ENCODE measurements around the gene HPCAL1. TPM values are rescaled to one million over a fixed set of nuclear protein-coding genes. Genes with fewer than 3 reads are reported as not detected.

The HPCAL1 gene
- total RNA-seq, 1 donor from 2014 or later: 19.0 TPM

- DNase-seq: no peak
Measured at GRCh38 chr2:10370895-10371294, 68.2 kb downstream of the HPCAL1 start.

GRCh38 chr2:10371441-10372196 is 68.9 kb downstream of the HPCAL1 start:
- no peak for DNase-seq

GRCh38 chr2:10372203-10372861 is 69.6 kb downstream of the HPCAL1 start:
- no peak for DNase-seq

GRCh38 chr2:10372862-10373240 is 70.1 kb downstream of the HPCAL1 start:
- no peak for DNase-seq

- no peak for DNase-seq
Measured at GRCh38 chr2:10373931-10374330, 71.2 kb downstream of the HPCAL1 start.

GRCh38 chr2:10374362-10374943 is 71.7 kb downstream of the HPCAL1 start:
- DNase-seq: no peak

GRCh38 chr2:10375570-10376281 is 73.0 kb downstream of the HPCAL1 start:
- no peak for DNase-seq

- no peak for DNase-seq
Measured at GRCh38 chr2:10377052-10377746, 74.5 kb downstream of the HPCAL1 start.

- DNase-seq: no peak
Measured at GRCh38 chr2:10377747-10378085, 75.0 kb downstream of the HPCAL1 start.

- no peak for DNase-seq
Measured at GRCh38 chr2:10378189-10378588, 75.5 kb downstream of the HPCAL1 start.

GRCh38 chr2:10380048-10380926 is 77.6 kb downstream of the HPCAL1 start:
- DNase-seq: no peak

GRCh38 chr2:10381997-10382353 is 79.3 kb downstream of the HPCAL1 start:
- no peak for DNase-seq

- no peak for DNase-seq
Measured at GRCh38 chr2:10382354-10383061, 79.8 kb downstream of the HPCAL1 start.

GRCh38 chr2:10383960-10384734 is 81.4 kb downstream of the HPCAL1 start:
- no peak for DNase-seq

GRCh38 chr2:10385501-10385900 is 82.8 kb downstream of the HPCAL1 start:
- DNase-seq: no peak

GRCh38 chr2:10385933-10386773 is 83.4 kb downstream of the HPCAL1 start:
- no peak for DNase-seq

GRCh38 chr2:10387033-10387432 is 84.3 kb downstream of the HPCAL1 start:
- no peak for DNase-seq

GRCh38 chr2:10388954-10389560 is 86.4 kb downstream of the HPCAL1 start:
- no peak for DNase-seq

- no peak for DNase-seq
Measured at GRCh38 chr2:10389573-10389972, 86.9 kb downstream of the HPCAL1 start.
